ENCODE data around the gene NPAS2.
A peak's percentile ranks its signal among the peaks of the same experiment; 100 is the strongest.

Gene NPAS2

DNA sequence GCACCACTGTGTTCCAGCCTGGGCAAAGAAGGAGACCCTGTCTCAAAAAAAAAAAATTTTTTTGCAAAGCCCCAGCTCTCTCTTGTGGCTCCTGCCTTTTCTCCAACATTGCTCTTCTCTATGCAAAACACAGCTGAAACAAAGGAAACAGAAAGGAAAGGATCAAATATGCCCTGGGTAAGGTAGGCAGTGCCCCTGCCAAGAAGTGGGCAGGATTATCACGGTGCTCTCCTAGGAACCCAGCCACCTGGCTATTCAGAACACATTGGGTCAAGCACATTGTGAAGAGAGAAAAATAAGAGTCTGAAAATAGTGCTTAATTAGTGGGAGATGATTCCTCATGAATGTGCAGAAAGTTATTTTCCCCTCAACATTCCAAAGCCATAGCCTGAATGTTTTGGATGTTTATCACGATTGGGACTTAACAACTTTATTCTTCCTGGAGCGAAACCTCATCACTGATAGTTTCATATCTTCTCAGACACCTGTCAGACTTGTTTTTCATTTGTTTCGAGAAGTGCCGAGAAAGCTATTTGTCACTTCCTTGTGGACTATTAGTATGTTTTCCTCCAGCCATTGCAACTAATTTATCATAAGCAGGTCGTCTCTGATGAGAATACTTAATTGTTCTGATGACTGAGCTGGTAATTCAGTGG is 139.4 kb downstream of the NPAS2 start:
- no peak for DNase-seq
- Histone ChIP-seq H3K27ac (no peak overlapping the region), H3K36me3 (no peaks in the 10 kb centered on the region), H3K4me1 (peaks cover 0 to 18% (median 13%) of the 10 kb centered on the region in 4 donors), H3K27me3 (no peaks in the 10 kb centered on the region), H3K9me3 (no peaks in the 10 kb centered on the region), H3K4me3 (no peak overlapping the region)
- TF ChIP-seq CTCF (IDR thresholded peaks at IDR 0.05) = no peak
- intact Hi-C loops (cut with DNase I; ENCODE audit: low total_unique reads) = no loop called here

GRCh38 chr2:100960688-100961087 is 140.7 kb downstream of the NPAS2 start:
- Histone ChIP-seq H3K4me1 (peaks cover 0 to 25% (median 13%) of the 10 kb centered on the region in 4 donors), H3K4me3 (no peak overlapping the region), H3K27me3 (no peaks in the 10 kb centered on the region), H3K36me3 (no peaks in the 10 kb centered on the region), H3K27ac (no peak overlapping the region), H3K9me3 (no peaks in the 10 kb centered on the region)
- DNase-seq = no peak
- TF ChIP-seq CTCF (IDR thresholded peaks at IDR 0.05) = no peak
- intact Hi-C loops (cut with DNase I; ENCODE audit: low total_unique reads) = no loop called here

- TF ChIP-seq CTCF (IDR thresholded peaks at IDR 0.05) = no peak
Observed at GRCh38 chr2:100962366-100963025, 142.6 kb downstream of the NPAS2 start.

GRCh38 chr2:100963026-100963375 is 143.1 kb downstream of the NPAS2 start:
- Histone ChIP-seq H3K4me3 (no peak overlapping the region), H3K27me3 (no peaks in the 10 kb centered on the region), H3K27ac (no peak overlapping the region), H3K9me3 (no peaks in the 10 kb centered on the region), H3K4me1 (peaks cover 0 to 17% (median 5%) of the 10 kb centered on the region in 4 donors), H3K36me3 (peaks cover 0 to 5% (median 0%) of the 10 kb centered on the region in 3 donors)
- peak in 1 of 2 donors; percentile 43 for DNase-seq
- no peak for TF ChIP-seq CTCF (IDR thresholded peaks at IDR 0.05)
- intact Hi-C loops (cut with DNase I; ENCODE audit: low total_unique reads) = no loop called here

More at GRCh38 chr2:100962366-100963025, 142.6 kb downstream of the NPAS2 start:
- H3K36me3 ChIP-seq = peaks cover 0 to 2% (median 0%) of the 10 kb centered on the region in 3 donors
- DNase-seq = peak in 1 of 2 donors; percentile 49
- H3K27me3 ChIP-seq = no peaks in the 10 kb centered on the region
- no peaks in the 10 kb centered on the region for H3K9me3 ChIP-seq
- peaks cover 0 to 22% (median 11%) of the 10 kb centered on the region in 4 donors for H3K4me1 ChIP-seq
- H3K27ac ChIP-seq = no peak overlapping the region
- H3K4me3 ChIP-seq = no peak overlapping the region
- intact Hi-C loops (cut with DNase I; ENCODE audit: low total_unique reads) = no loop called here

DNA sequence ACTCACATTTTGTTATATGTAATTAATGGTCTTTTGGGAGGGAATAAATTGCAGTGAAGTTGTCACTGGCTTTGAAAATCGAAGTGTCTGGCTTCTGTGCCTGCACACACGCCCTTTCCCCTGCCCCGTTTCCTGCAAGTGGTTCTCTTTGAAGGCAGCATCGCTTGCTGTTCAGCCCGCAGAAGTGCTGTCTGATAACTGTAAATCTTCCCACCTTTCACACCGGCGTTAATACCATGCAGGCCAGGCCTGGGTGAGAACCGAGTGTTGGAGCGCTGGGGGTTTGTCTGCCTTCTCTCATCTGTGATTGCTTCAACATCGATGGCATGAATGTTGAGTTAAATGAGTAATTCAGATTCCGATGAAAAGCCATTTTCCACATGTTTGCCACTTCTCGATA is 144.3 kb downstream of the NPAS2 start:
- H3K4me1 ChIP-seq = peaks cover 0 to 7% (median 0%) of the 10 kb centered on the region in 4 donors

More for the DNA sequence above, 144.3 kb downstream of the NPAS2 start:
- Histone ChIP-seq H3K27ac (peak overlapping the region in 1 of 2 donors; percentile 33), H3K36me3 (peaks cover 0 to 14% (median 5%) of the 10 kb centered on the region in 3 donors), H3K4me3 (no peak overlapping the region), H3K9me3 (no peaks in the 10 kb centered on the region), H3K27me3 (no peaks in the 10 kb centered on the region)
- peak in 1 of 2 donors; percentile 52 for DNase-seq
- intact Hi-C loops (cut with DNase I; ENCODE audit: low total_unique reads) = no loop called here
- TF ChIP-seq CTCF (IDR thresholded peaks at IDR 0.05) = no peak

All from tibial artery (tissue), 4 donors.